ENCODE results near the gene PPP2R3A.
"Not testable (repeated sequence)": the region's sequence is repeated elsewhere in the genome, so short reads cannot be mapped to it uniquely, and the experiment has no call there.

The PPP2R3A gene

GRCh38 chr3:135965506-135966270 lies at the start of gene PPP2R3A:
PPP2R3A (plus strand) TSS chr3:135965728; CDS start chr3:136001499, 35,771 bp downstream.
- peak; percentile 27 to 95 (median 84) for DNase-seq

GRCh38 chr3:135916310-135916709 lies 49.2 kb upstream of the PPP2R3A start:
- no peak for DNase-seq

- DNase-seq = no peak
Measured at GRCh38 chr3:135917076-135917475, 48.5 kb upstream of the PPP2R3A start.

- no peak for DNase-seq
Measured at GRCh38 chr3:135917927-135918597, 47.5 kb upstream of the PPP2R3A start.

- DNase-seq = no peak
Measured at GRCh38 chr3:135918600-135918999, 46.9 kb upstream of the PPP2R3A start.

- DNase-seq = no peak
Measured at GRCh38 chr3:135920275-135920674, 45.3 kb upstream of the PPP2R3A start.

- no peak for DNase-seq
Measured at GRCh38 chr3:135922903-135923250, 42.7 kb upstream of the PPP2R3A start.

- no peak for DNase-seq
Measured at GRCh38 chr3:135924506-135924905, 41.0 kb upstream of the PPP2R3A start.

GRCh38 chr3:135926664-135927063 lies 38.9 kb upstream of the PPP2R3A start:
- DNase-seq = no peak

- DNase-seq = no peak
Measured at GRCh38 chr3:135927155-135927554, 38.4 kb upstream of the PPP2R3A start.

GRCh38 chr3:135929670-135930069 lies 35.9 kb upstream of the PPP2R3A start:
- DNase-seq = no peak

- no peak for DNase-seq
Measured at GRCh38 chr3:135930255-135930654, 35.3 kb upstream of the PPP2R3A start.

- DNase-seq = not testable (repeated sequence)
Measured at GRCh38 chr3:135935171-135935570, 30.4 kb upstream of the PPP2R3A start.

GRCh38 chr3:135937766-135938165 lies 27.8 kb upstream of the PPP2R3A start:
- DNase-seq = not testable (repeated sequence)

GRCh38 chr3:135944831-135945230 lies 20.7 kb upstream of the PPP2R3A start:
- DNase-seq = no peak

- DNase-seq = no peak
Measured at GRCh38 chr3:135950941-135951340, 14.6 kb upstream of the PPP2R3A start.

- no peak for DNase-seq
Measured at GRCh38 chr3:135964160-135964955, 1.2 kb upstream of the PPP2R3A start.

GRCh38 chr3:135965129-135965505 lies 411 bp upstream of the PPP2R3A start:
- DNase-seq = no peak

GRCh38 chr3:135966271-135966961 lies 888 bp downstream of the PPP2R3A start:
- peak in 28 of 51 donors; percentile 23 to 75 (median 45) for DNase-seq

GRCh38 chr3:135966962-135967274 lies 1.4 kb downstream of the PPP2R3A start:
- no peak for DNase-seq

- no peak for DNase-seq
Measured at GRCh38 chr3:135967867-135968266, 2.3 kb downstream of the PPP2R3A start.

All from hypothalamus (tissue), 51 donors.